ENCODE measurements around the gene GAL3ST1. TPM values are rescaled to one million over a fixed set of nuclear protein-coding genes. Genes with fewer than 3 reads are reported as not detected.
"Not testable (repeated sequence)": the region's sequence is repeated elsewhere in the genome, so short reads cannot be mapped to it uniquely, and the experiment has no call there.

The GAL3ST1 gene
- total RNA-seq, 1 experiment from 2014 or later = not detected

DNA sequence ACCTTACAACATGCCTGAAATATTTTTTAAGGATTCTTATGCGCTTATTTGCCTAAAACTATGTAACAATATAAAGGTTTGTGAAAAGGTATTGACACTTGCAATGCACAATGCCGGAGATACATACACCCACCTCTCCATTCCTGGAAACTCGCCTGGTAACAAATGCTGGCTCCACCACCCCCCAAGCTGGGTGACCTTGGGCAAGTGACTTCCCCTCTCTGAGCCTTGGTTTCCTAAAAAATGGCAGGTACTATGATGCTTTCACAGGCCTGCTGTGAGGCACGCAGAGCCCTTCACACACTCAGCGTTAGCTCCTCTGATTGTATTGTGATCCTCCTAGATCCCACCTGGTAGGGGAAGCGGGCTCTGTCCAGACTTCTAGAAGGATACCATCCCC is 2.3 kb downstream of the GAL3ST1 start:
- POLR2A ChIA-PET = interaction anchor here (0.5 to 1.4 kb wide), 3 partner anchors 13 to 74 kb away, joined by 3 to 4 read pairs (median 3); partner anchors contain the start of gene PES1
- CTCF ChIA-PET = interaction anchor here (0.7 kb wide), 1 partner anchor 137 kb away, joined by 3 read pairs; no protein-coding TSS in a partner anchor
- no peak overlapping the region for H3K4me3 Mint-ChIP-seq (ENCODE audit: unreplicated experiment)

DNA sequence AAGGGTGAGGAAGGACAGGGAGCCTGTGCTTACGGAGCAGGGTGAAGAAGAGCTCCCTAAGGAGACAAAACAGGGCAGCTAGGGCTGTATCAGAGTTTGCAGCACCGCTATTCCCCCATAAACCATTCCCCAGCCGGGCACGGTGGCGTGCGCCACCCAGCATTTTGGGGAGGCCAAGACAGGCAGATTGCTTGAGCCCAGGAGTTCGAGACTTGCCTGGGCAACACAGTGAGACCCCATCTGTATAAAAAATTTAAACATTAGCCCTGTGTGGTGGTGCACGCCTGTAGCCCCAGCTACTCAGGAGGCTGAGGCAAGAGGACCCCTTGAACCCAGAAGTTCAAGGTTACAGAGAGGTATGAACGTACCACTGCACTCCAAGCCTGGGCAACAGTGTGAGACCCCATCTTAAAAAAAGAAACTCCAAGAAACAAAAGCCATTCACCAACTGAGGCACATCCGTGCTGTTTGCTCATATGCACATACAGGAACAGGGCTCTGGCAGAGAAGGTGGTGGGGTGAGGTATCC is 4.7 kb downstream of the GAL3ST1 start:
- no TSS peak for BruUV-seq (replicated peaks)
- Mint-ChIP-seq H3K9me3 (ENCODE audit: unreplicated experiment) (no peaks in the 10 kb centered on the region), H3K4me3 (ENCODE audit: unreplicated experiment) (no peak overlapping the region), H3K27ac (ENCODE audit: low read depth, unreplicated experiment) (no peak overlapping the region), H3K36me3 (ENCODE audit: insufficient read depth, unreplicated experiment) (peaks cover 7% of the 10 kb centered on the region), H3K27me3 (ENCODE audit: insufficient read depth, unreplicated experiment) (peaks cover 23% of the 10 kb centered on the region), H3K4me1 (ENCODE audit: insufficient read depth, unreplicated experiment) (peaks cover 5% of the 10 kb centered on the region)
- DNase-seq (ENCODE audit: unreplicated experiment) = no peak
- TF ChIP-seq, protein P1, sequence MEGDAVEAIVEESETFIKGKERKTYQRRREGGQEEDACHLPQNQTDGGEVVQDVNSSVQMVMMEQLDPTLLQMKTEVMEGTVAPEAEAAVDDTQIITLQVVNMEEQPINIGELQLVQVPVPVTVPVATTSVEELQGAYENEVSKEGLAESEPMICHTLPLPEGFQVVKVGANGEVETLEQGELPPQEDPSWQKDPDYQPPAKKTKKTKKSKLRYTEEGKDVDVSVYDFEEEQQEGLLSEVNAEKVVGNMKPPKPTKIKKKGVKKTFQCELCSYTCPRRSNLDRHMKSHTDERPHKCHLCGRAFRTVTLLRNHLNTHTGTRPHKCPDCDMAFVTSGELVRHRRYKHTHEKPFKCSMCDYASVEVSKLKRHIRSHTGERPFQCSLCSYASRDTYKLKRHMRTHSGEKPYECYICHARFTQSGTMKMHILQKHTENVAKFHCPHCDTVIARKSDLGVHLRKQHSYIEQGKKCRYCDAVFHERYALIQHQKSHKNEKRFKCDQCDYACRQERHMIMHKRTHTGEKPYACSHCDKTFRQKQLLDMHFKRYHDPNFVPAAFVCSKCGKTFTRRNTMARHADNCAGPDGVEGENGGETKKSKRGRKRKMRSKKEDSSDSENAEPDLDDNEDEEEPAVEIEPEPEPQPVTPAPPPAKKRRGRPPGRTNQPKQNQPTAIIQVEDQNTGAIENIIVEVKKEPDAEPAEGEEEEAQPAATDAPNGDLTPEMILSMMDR (IDR thresholded peaks at IDR 0.05; ENCODE audit: unreplicated experiment) = no peak
- POLR2A ChIA-PET = no interaction called here
- intact Hi-C loops (cut with micrococcal nuclease) = no loop called here
- CTCF ChIA-PET = no interaction called here

More for the DNA sequence above, 2.3 kb downstream of the GAL3ST1 start:
- Mint-ChIP-seq H3K27me3 (ENCODE audit: insufficient read depth, unreplicated experiment) (peaks cover 23% of the 10 kb centered on the region), H3K27ac (ENCODE audit: low read depth, unreplicated experiment) (no peak overlapping the region), H3K4me1 (ENCODE audit: insufficient read depth, unreplicated experiment) (peaks cover 5% of the 10 kb centered on the region), H3K9me3 (ENCODE audit: unreplicated experiment) (no peaks in the 10 kb centered on the region), H3K36me3 (ENCODE audit: insufficient read depth, unreplicated experiment) (peaks cover 27% of the 10 kb centered on the region)
- TF ChIP-seq, protein P1 (IDR thresholded peaks at IDR 0.05; ENCODE audit: unreplicated experiment) = no peak
- no peak for DNase-seq (ENCODE audit: unreplicated experiment)
- BruUV-seq (replicated peaks) = no TSS peak
- intact Hi-C loops (cut with micrococcal nuclease) = no loop called here

DNA sequence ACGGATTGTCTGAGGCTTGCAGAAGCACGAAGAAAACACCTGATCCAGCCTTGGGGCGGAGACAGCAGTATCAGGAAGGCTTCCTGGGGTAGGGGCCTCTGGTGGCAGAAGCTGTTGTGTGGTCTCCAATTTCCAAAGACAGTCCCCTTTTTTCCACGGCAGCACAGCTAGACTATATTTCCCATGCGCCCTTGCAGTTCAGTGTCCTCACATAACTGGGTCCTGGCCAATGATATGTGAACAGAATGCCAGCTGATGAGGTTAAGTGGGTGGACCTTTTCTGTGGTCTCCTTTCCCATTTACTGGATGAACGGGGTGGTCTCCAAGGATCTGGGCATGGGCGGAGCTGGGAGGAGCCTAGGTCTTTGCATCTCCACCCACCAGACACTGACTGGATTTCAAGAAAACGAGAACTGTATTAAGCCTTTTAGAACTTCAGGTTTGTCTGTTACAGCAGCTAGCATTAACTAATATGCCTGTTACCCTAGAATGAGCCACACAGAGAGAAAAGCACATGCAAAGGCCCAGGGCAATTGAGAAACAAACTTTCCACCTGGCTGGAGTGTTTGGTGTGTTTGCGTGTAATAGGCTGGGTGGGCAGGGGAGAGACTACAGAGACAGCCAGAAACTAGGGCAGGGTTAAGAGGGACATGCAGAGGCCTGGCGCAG is 6.2 kb downstream of the GAL3ST1 start:
- intact Hi-C loops (cut with micrococcal nuclease) = no loop called here
- no TSS peak for BruUV-seq (replicated peaks)
- ChIA-PET POLR2A (no interaction called here), CTCF (interaction anchor here (0.7 kb wide), 1 partner anchor 44 kb away, joined by 4 read pairs; no protein-coding TSS in a partner anchor)
- Mint-ChIP-seq H3K4me3 (ENCODE audit: unreplicated experiment) (no peak overlapping the region), H3K9me3 (ENCODE audit: unreplicated experiment) (no peaks in the 10 kb centered on the region), H3K4me1 (ENCODE audit: insufficient read depth, unreplicated experiment) (no peaks in the 10 kb centered on the region), H3K27ac (ENCODE audit: low read depth, unreplicated experiment) (no peak overlapping the region), H3K36me3 (ENCODE audit: insufficient read depth, unreplicated experiment) (peaks cover under 1% of the 10 kb centered on the region), H3K27me3 (ENCODE audit: insufficient read depth, unreplicated experiment) (peaks cover 23% of the 10 kb centered on the region)
- TF ChIP-seq, protein P1 (IDR thresholded peaks at IDR 0.05; ENCODE audit: unreplicated experiment) = no peak
- no peak for DNase-seq (ENCODE audit: unreplicated experiment)

DNA sequence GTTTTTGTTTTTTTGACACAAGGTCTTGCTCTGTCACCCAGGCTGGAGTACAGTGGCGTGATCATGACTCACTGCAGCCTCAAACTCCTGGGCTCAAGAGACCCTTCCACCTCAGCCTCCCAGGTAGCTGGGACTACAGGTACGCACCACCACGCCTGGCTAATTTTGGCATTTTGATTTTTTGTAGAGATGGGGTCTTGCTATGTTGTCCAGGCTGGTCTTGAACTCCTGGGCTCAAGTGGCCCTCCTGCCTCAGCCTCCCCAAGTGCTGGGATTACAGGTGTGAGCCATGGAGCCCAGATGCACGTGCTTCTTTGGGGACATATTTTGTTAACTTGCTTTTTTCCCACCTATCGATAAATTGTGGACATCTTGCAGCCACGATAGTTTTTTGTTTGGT is 7.2 kb downstream of the GAL3ST1 start:
- CTCF ChIA-PET; H3K4me3 Mint-ChIP-seq (ENCODE audit: unreplicated experiment); DNase-seq (ENCODE audit: unreplicated experiment); H3K27ac Mint-ChIP-seq (ENCODE audit: low read depth, unreplicated experiment); BruUV-seq (replicated peaks); H3K36me3 Mint-ChIP-seq (ENCODE audit: insufficient read depth, unreplicated experiment); intact Hi-C loops (cut with micrococcal nuclease); H3K9me3 Mint-ChIP-seq (ENCODE audit: unreplicated experiment); H3K4me1 Mint-ChIP-seq (ENCODE audit: insufficient read depth, unreplicated experiment); POLR2A ChIA-PET: not testable (repeated sequence)
- H3K27me3 Mint-ChIP-seq (ENCODE audit: insufficient read depth, unreplicated experiment) = peaks cover 23% of the 10 kb centered on the region

Measured in MCF 10A (cell line).